ENCODE results near the gene CYSLTR2. TPM values are rescaled to one million over a fixed set of nuclear protein-coding genes. Genes with fewer than 3 reads are reported as not detected.

Gene CYSLTR2
- total RNA-seq, 1 donor from 2014 or later = not detected

GRCh38 chr13:48641404-48641803 is 12.3 kb upstream of the CYSLTR2 start:
- TF ChIP-seq CTCF (conservative IDR thresholded peaks at IDR 0.05; ENCODE audit: low read depth, low read length) = no peak
- no peak overlapping the region for H3K4me3 ChIP-seq (ENCODE audit: low read depth, low read length)
- DNase-seq (ENCODE audit: low read depth) = no peak

GRCh38 chr13:48642061-48642460 is 11.7 kb upstream of the CYSLTR2 start:
- no peak for DNase-seq (ENCODE audit: low read depth)
- TF ChIP-seq CTCF (conservative IDR thresholded peaks at IDR 0.05; ENCODE audit: low read depth, low read length) = no peak
- no peak overlapping the region for H3K4me3 ChIP-seq (ENCODE audit: low read depth, low read length)

- no peak for DNase-seq (ENCODE audit: low read depth)
- TF ChIP-seq CTCF (conservative IDR thresholded peaks at IDR 0.05; ENCODE audit: low read depth, low read length) = no peak
Observed at GRCh38 chr13:48643159-48643558, 10.6 kb upstream of the CYSLTR2 start.

GRCh38 chr13:48644141-48644540 is 9.6 kb upstream of the CYSLTR2 start:
- TF ChIP-seq CTCF (conservative IDR thresholded peaks at IDR 0.05; ENCODE audit: low read depth, low read length) = no peak
- no peak overlapping the region for H3K4me3 ChIP-seq (ENCODE audit: low read depth, low read length)
- DNase-seq (ENCODE audit: low read depth) = no peak

More at GRCh38 chr13:48643159-48643558, 10.6 kb upstream of the CYSLTR2 start:
- no peak overlapping the region for H3K4me3 ChIP-seq (ENCODE audit: low read depth, low read length)

DNA sequence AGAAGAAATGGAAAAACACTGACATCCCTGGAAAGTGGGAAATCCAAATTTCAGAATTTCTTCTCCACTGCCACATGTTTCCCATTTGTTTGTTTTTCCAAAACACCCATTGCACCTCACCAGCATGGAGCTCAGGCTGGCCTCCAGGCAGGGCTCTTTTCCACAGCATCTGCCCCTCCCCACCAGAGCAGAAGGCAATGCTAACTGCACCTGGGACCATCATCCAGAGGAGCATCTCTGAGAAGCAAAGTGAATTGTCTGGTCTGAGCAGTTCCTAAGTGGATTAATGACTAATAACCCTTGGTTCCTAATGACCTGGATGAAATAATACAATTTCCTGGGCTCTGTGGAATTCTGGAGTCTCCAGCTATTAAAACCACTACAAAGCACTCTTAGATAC is 8.8 kb upstream of the CYSLTR2 start:
- TF ChIP-seq CTCF (conservative IDR thresholded peaks at IDR 0.05; ENCODE audit: low read depth, low read length) = no peak
- H3K4me3 ChIP-seq (ENCODE audit: low read depth, low read length) = no peak overlapping the region
- DNase-seq (ENCODE audit: low read depth) = no peak

GRCh38 chr13:48645845-48646244 is 7.9 kb upstream of the CYSLTR2 start:
- H3K4me3 ChIP-seq (ENCODE audit: low read depth, low read length) = no peak overlapping the region
- no peak for TF ChIP-seq CTCF (conservative IDR thresholded peaks at IDR 0.05; ENCODE audit: low read depth, low read length)
- DNase-seq (ENCODE audit: low read depth) = no peak

GRCh38 chr13:48646791-48647190 is 6.9 kb upstream of the CYSLTR2 start:
- no peak for TF ChIP-seq CTCF (conservative IDR thresholded peaks at IDR 0.05; ENCODE audit: low read depth, low read length)
- no peak overlapping the region for H3K4me3 ChIP-seq (ENCODE audit: low read depth, low read length)
- DNase-seq (ENCODE audit: low read depth) = no peak
